Cerebellar cortex (tissue), 1 donor: Measurements from ENCODE around the gene FNBP1L.
A peak's percentile ranks its signal among the peaks of the same experiment; 100 is the strongest.
"Not testable (repeated sequence)": the region's sequence is repeated elsewhere in the genome, so short reads cannot be mapped to it uniquely, and the experiment has no call there.

ENCODE experiments used
- DNase-seq: peaks from one replicate; pipeline ENCODE4 v3.0.0-alpha.2; 2015; ENCODE audit warnings: low spot score

The FNBP1L gene

GRCh38 chr1:93443454-93443853 lies 4.5 kb upstream of the FNBP1L start:
- DNase-seq: no peak

GRCh38 chr1:93446837-93447451 lies 974 bp upstream of the FNBP1L start:
- DNase-seq: peak; percentile 55

- peak; percentile 34 for DNase-seq
Observed at GRCh38 chr1:93448292-93448982, 519 bp downstream of the FNBP1L start.

GRCh38 chr1:93448983-93449804 lies 1.3 kb downstream of the FNBP1L start:
- DNase-seq: peak; percentile 19

- DNase-seq: no peak
Observed at GRCh38 chr1:93450321-93450720, 2.4 kb downstream of the FNBP1L start.

- no peak for DNase-seq
Observed at GRCh38 chr1:93453911-93454310, 6.0 kb downstream of the FNBP1L start.

GRCh38 chr1:93459126-93459525 lies 11.2 kb downstream of the FNBP1L start:
- DNase-seq: no peak

GRCh38 chr1:93461236-93461635 lies 13.3 kb downstream of the FNBP1L start:
- DNase-seq: no peak

GRCh38 chr1:93463960-93464359 lies 16.0 kb downstream of the FNBP1L start:
- no peak for DNase-seq

- DNase-seq: not testable (repeated sequence)
Observed at GRCh38 chr1:93465371-93466082, 17.6 kb downstream of the FNBP1L start.

GRCh38 chr1:93467606-93468005 lies 19.7 kb downstream of the FNBP1L start:
- no peak for DNase-seq

GRCh38 chr1:93468662-93469061 lies 20.7 kb downstream of the FNBP1L start:
- no peak for DNase-seq

GRCh38 chr1:93469223-93469622 lies 21.3 kb downstream of the FNBP1L start:
- not testable (repeated sequence) for DNase-seq

GRCh38 chr1:93471284-93471683 lies 23.4 kb downstream of the FNBP1L start:
- no peak for DNase-seq

- DNase-seq: no peak
Observed at GRCh38 chr1:93471911-93472310, 24.0 kb downstream of the FNBP1L start.

GRCh38 chr1:93474321-93474720 lies 26.4 kb downstream of the FNBP1L start:
- no peak for DNase-seq

GRCh38 chr1:93475681-93476080 lies 27.8 kb downstream of the FNBP1L start:
- DNase-seq: no peak

- DNase-seq: not testable (repeated sequence)
Observed at GRCh38 chr1:93479133-93479745, 31.3 kb downstream of the FNBP1L start.

GRCh38 chr1:93481899-93482298 lies 34.0 kb downstream of the FNBP1L start:
- not testable (repeated sequence) for DNase-seq

- no peak for DNase-seq
Observed at GRCh38 chr1:93483200-93483599, 35.3 kb downstream of the FNBP1L start.

GRCh38 chr1:93483606-93484005 lies 35.7 kb downstream of the FNBP1L start:
- DNase-seq: no peak

- no peak for DNase-seq
Observed at GRCh38 chr1:93488207-93488606, 40.3 kb downstream of the FNBP1L start.
